ENCODE results near the gene ZBTB5. TPM values are rescaled to one million over a fixed set of nuclear protein-coding genes. Genes with fewer than 3 reads are reported as not detected.

Gene ZBTB5
- total and polyA plus RNA-seq, 2 donors (not counting 3 experiments of a cell fraction or from before 2014, with no cell fraction given): 10.0 to 13.7 TPM

GRCh38 chr9:37417857-37418618, 47.2 kb downstream of the ZBTB5 start:
- CTCF ChIA-PET: no interaction called here
- H2AFZ ChIP-seq (ENCODE audit: low read depth, low read length): no peak overlapping the region
- H3K4me1 ChIP-seq (ENCODE audit: control insufficient read depth, extremely low read depth, insufficient read depth, low read length): peaks cover 5% of the 10 kb centered on the region
- H3K4me3 ChIP-seq (replicated peaks in 1 of 3; ENCODE audit: insufficient read depth in 1 of 3, low read depth in 1 of 3, low read length in 3 of 3): no peak overlapping the region
- TF ChIP-seq FOS (IDR thresholded peaks at IDR 0.05; ENCODE audit: borderline replicate concordance, insufficient read depth, low read length) (no peak), POLR2A (IDR thresholded peaks at IDR 0.05; ENCODE audit: low read depth, low read length) (no peak), POLR2AphosphoS5 (IDR thresholded peaks at IDR 0.05; ENCODE audit: insufficient read depth, low read depth, low read length) (no peak), EZH2 (IDR thresholded peaks at IDR 0.05; ENCODE audit: borderline replicate concordance, low read depth, low read length, severe bottlenecking) (no peak), MAX (IDR thresholded peaks at IDR 0.05; ENCODE audit: insufficient read depth, insufficient read length) (no peak), JUN (IDR thresholded peaks at IDR 0.05; ENCODE audit: borderline replicate concordance, insufficient read depth, insufficient read length, low read depth) (no peak), GATA2 (IDR thresholded peaks at IDR 0.05; ENCODE audit: insufficient read depth, insufficient read length, low read depth, low read length) (no peak), MYC (IDR thresholded peaks at IDR 0.05; ENCODE audit: low read depth, low read length) (no peak)
- TF ChIP-seq, protein P1, sequence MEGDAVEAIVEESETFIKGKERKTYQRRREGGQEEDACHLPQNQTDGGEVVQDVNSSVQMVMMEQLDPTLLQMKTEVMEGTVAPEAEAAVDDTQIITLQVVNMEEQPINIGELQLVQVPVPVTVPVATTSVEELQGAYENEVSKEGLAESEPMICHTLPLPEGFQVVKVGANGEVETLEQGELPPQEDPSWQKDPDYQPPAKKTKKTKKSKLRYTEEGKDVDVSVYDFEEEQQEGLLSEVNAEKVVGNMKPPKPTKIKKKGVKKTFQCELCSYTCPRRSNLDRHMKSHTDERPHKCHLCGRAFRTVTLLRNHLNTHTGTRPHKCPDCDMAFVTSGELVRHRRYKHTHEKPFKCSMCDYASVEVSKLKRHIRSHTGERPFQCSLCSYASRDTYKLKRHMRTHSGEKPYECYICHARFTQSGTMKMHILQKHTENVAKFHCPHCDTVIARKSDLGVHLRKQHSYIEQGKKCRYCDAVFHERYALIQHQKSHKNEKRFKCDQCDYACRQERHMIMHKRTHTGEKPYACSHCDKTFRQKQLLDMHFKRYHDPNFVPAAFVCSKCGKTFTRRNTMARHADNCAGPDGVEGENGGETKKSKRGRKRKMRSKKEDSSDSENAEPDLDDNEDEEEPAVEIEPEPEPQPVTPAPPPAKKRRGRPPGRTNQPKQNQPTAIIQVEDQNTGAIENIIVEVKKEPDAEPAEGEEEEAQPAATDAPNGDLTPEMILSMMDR (IDR thresholded peaks at IDR 0.05; ENCODE audit: extremely low read depth in 1 of 2, insufficient read depth in 1 of 2, low read depth in 1 of 2, low read length in 2 of 2): no peak
- no peak for DNase-seq (ENCODE audit: low read depth, low spot score)
- no peak overlapping the region for H3K4me2 ChIP-seq (ENCODE audit: insufficient read depth, low read length)
- H4K20me1 ChIP-seq (replicated peaks; ENCODE audit: control insufficient read depth, extremely low read depth, insufficient read depth, low read length): no peaks in the 10 kb centered on the region
- H3K79me2 ChIP-seq (ENCODE audit: control insufficient read depth, insufficient read depth, low read length): peaks cover 5% of the 10 kb centered on the region
- H3K27ac ChIP-seq (ENCODE audit: insufficient read depth, low read depth, low read length): no peak overlapping the region
- no peaks in the 10 kb centered on the region for H3K9me1 ChIP-seq (replicated peaks; ENCODE audit: control insufficient read depth, extremely low read depth, insufficient read depth, low read length)
- dilution Hi-C loops (cut with MboI; ENCODE audit: extremely low pct_ligation_motif_present, low sequenced_read_pairs) (no loop called here), intact Hi-C loops (cut with micrococcal nuclease) (loop anchor here (10.0 kb wide), 1 partner anchor 87 kb away; no protein-coding TSS in a partner anchor)
- H3K9ac ChIP-seq (replicated peaks; ENCODE audit: extremely low read depth, insufficient read depth, low read length): no peak overlapping the region
- H3K27me3 ChIP-seq (ENCODE audit: control insufficient read depth in 2 of 2, insufficient read depth in 2 of 2, low read length in 2 of 2): no peaks in the 10 kb centered on the region
- H3K36me3 ChIP-seq (ENCODE audit: control insufficient read depth in 2 of 2, extremely low read depth in 1 of 2, insufficient read depth in 2 of 2, low read length in 2 of 2): no peaks in the 10 kb centered on the region
- POLR2A ChIA-PET: no interaction called here
- no peaks in the 10 kb centered on the region for H3K9me3 ChIP-seq (replicated peaks; ENCODE audit: control insufficient read depth, insufficient read depth, low read length)
- BruUV-seq (replicated peaks): no TSS peak
- FAIRE-seq: no peak

Measured in endothelial cell of umbilical vein (primary cell).